ENCODE results near the gene GNPTAB.

GNPTAB gene

GRCh38 chr12:101802486-101802885 lies 28.3 kb downstream of the GNPTAB start:
- no peak for DNase-seq

- DNase-seq, result no peak
Observed at GRCh38 chr12:101799774-101800173, 31.0 kb downstream of the GNPTAB start.

GRCh38 chr12:101795786-101796185 lies 35.0 kb downstream of the GNPTAB start:
- DNase-seq, result no peak

- no peak for DNase-seq
Observed at GRCh38 chr12:101795013-101795412, 35.7 kb downstream of the GNPTAB start.

GRCh38 chr12:101794574-101794973 lies 36.2 kb downstream of the GNPTAB start:
- no peak for DNase-seq

- no peak for DNase-seq
Observed at GRCh38 chr12:101793401-101793800, 37.4 kb downstream of the GNPTAB start.

- peak in 1 of 2 donors; percentile 40 for DNase-seq
Observed at GRCh38 chr12:101792046-101792931, 38.5 kb downstream of the GNPTAB start.

GRCh38 chr12:101789171-101789570 lies 41.6 kb downstream of the GNPTAB start:
- no peak for DNase-seq

GRCh38 chr12:101785671-101786070 lies 45.1 kb downstream of the GNPTAB start:
- no peak for DNase-seq

GRCh38 chr12:101784376-101784775 lies 46.4 kb downstream of the GNPTAB start:
- DNase-seq, result no peak

- no peak for DNase-seq
Observed at GRCh38 chr12:101783838-101784237, 46.9 kb downstream of the GNPTAB start.

- DNase-seq, result no peak
Observed at GRCh38 chr12:101783150-101783549, 47.6 kb downstream of the GNPTAB start.

- no peak for DNase-seq
Observed at GRCh38 chr12:101782273-101782731, 48.5 kb downstream of the GNPTAB start.

GRCh38 chr12:101781834-101782233 lies 48.9 kb downstream of the GNPTAB start:
- no peak for DNase-seq

GRCh38 chr12:101780599-101780998 lies 50.2 kb downstream of the GNPTAB start:
- DNase-seq, result no peak

GRCh38 chr12:101779626-101780025 lies 51.1 kb downstream of the GNPTAB start:
- no peak for DNase-seq

GRCh38 chr12:101779200-101779599 lies 51.6 kb downstream of the GNPTAB start:
- no peak for DNase-seq

- DNase-seq, result no peak
Observed at GRCh38 chr12:101777978-101778377, 52.8 kb downstream of the GNPTAB start.

GRCh38 chr12:101777485-101777884 lies 53.3 kb downstream of the GNPTAB start:
- DNase-seq, result peak; percentile 25 to 74

GRCh38 chr12:101775816-101776215 lies 54.9 kb downstream of the GNPTAB start:
- DNase-seq, result no peak

- peak; percentile 41 to 87 for DNase-seq
Observed at GRCh38 chr12:101773650-101774162, 57.1 kb downstream of the GNPTAB start.

- no peak for DNase-seq
Observed at GRCh38 chr12:101772012-101772775, 58.6 kb downstream of the GNPTAB start.

GRCh38 chr12:101769865-101770264 lies 60.9 kb downstream of the GNPTAB start:
- DNase-seq, result no peak

GRCh38 chr12:101768781-101769180 lies 62.0 kb downstream of the GNPTAB start:
- DNase-seq, result no peak

Data from hippocampal formation (tissue), 2 donors.